SU-DHL-6 (cell line): ENCODE data around the gene FRAS1.

Source experiments
- CTCF ChIP-seq: fragments of 200-600 bp; sonication (generic); IDR thresholded peaks from one replicate; pipeline ENCODE4 v1.5.1; 2017; ENCODE audit warnings: antibody characterized with exemption, mild to moderate bottlenecking, low read length, moderate library complexity; ENCODE audit not compliant: insufficient read depth, poor library complexity, severe bottlenecking
- EZH2phosphoT487 ChIP-seq: fragments of 200-600 bp; sonication (generic), shearing (Covaris generic); conservative IDR thresholded peaks from 2 replicates; pipeline ENCODE4 v1.6.1; 2018; ENCODE audit warnings: mild to moderate bottlenecking, antibody characterized with exemption, low read length, moderate library complexity, mixed read lengths

- TF ChIP-seq CTCF (no peak), EZH2phosphoT487 (no peak)
These were observed 521.7 kb downstream of the FRAS1 start for GRCh38 chr4:78578674-78579425.
